ENCODE results near the gene MINDY4.
A peak's percentile ranks its signal among the peaks of the same experiment; 100 is the strongest.

The MINDY4 gene

DNA sequence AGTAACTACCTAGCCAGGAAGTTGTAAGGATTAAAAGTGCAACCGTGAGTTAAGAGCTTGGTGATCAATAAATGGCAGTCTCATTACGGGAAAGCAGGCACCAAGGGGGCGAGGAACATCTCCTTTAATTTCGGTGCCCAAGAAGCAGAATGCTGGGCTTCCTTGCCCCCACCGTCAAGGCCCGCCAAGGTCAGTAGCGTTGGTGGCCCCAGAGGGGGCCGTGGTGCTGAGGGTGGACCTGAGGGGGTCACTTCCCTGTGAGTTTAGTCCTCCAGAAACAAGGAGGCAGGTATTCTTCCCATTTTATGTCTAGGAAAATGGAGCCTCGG, 408 bp upstream of the MINDY4 start:
- TF ChIP-seq, protein P1, sequence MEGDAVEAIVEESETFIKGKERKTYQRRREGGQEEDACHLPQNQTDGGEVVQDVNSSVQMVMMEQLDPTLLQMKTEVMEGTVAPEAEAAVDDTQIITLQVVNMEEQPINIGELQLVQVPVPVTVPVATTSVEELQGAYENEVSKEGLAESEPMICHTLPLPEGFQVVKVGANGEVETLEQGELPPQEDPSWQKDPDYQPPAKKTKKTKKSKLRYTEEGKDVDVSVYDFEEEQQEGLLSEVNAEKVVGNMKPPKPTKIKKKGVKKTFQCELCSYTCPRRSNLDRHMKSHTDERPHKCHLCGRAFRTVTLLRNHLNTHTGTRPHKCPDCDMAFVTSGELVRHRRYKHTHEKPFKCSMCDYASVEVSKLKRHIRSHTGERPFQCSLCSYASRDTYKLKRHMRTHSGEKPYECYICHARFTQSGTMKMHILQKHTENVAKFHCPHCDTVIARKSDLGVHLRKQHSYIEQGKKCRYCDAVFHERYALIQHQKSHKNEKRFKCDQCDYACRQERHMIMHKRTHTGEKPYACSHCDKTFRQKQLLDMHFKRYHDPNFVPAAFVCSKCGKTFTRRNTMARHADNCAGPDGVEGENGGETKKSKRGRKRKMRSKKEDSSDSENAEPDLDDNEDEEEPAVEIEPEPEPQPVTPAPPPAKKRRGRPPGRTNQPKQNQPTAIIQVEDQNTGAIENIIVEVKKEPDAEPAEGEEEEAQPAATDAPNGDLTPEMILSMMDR (IDR thresholded peaks at IDR 0.05), result no peak
- H3K9me3 ChIP-seq, result no peaks in the 10 kb centered on the region
- no peak overlapping the region for H3K27ac ChIP-seq
- H3K36me3 ChIP-seq, result no peaks in the 10 kb centered on the region
- peak overlapping the region; percentile 60 to 67 for H3K4me3 ChIP-seq (ENCODE audit: low read depth in 1 of 2, low read length in 1 of 2)
- peaks cover 6 to 11% of the 10 kb centered on the region in 2 experiments for H3K4me1 ChIP-seq (ENCODE audit: control insufficient read depth in 1 of 2, insufficient read depth in 1 of 2, low read depth in 1 of 2, low read length in 1 of 2)
- peaks cover 6% of the 10 kb centered on the region for H3K27me3 ChIP-seq

DNA sequence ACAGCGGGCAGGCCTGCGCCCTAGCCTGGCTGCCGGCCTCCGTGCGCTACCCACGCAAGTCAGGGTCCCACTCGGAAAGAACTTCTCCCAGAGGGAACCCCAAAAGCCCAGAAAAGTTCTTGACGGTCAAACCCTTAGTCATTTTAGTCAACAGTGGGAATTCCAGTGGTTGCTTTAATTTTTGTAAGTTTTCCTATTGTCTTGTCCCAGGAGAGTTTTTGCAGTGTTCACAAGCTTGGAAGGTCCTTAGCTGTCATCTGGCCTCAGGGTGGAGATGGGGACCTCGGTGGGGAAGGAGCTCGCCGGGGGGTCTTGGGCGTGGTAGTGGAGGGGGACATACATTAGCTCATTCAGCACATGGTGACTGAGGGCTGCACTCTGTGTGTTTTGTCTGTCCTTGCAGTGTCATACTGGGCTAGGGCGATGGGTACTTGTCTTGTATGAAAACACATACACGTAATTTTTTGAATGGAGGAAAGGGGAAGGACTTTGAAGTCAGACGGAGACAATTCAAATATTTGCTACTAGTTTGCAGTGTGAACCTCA, 736 bp downstream of the MINDY4 start:
- Histone ChIP-seq H3K9me3 (no peaks in the 10 kb centered on the region), H3K27ac (no peak overlapping the region), H3K27me3 (peaks cover 6% of the 10 kb centered on the region), H3K4me3 (ENCODE audit: low read depth in 1 of 2, low read length in 1 of 2) (peak overlapping the region; percentile 60 to 67), H3K4me1 (ENCODE audit: control insufficient read depth in 1 of 2, insufficient read depth in 1 of 2, low read depth in 1 of 2, low read length in 1 of 2) (peaks cover 6 to 11% of the 10 kb centered on the region in 2 experiments), H3K36me3 (no peaks in the 10 kb centered on the region)
- TF ChIP-seq, protein P1 (IDR thresholded peaks at IDR 0.05), result no peak

DNA sequence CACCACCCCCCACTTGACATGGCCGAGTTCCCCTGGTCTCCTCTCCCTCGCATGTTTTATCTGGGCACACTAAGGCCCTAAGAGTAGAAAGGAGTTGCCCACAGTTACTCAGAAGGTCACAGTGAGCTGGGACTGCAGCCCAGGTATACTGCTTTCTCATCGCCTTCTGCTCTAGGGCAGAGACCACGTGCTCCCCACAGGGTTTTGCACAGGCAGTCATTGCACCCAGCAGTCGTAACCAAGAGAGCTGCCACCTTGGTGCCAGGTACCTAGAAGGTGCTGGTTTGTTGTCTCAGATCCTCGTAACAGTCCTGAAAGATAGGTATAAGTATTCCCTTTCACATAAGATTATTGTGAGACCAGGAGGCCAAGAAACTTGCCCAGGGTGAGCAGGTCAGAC, 1.8 kb downstream of the MINDY4 start:
- no peak overlapping the region for H3K4me3 ChIP-seq (ENCODE audit: low read depth in 1 of 2, low read length in 1 of 2)
- TF ChIP-seq, protein P1 (IDR thresholded peaks at IDR 0.05), result no peak
- peaks cover 6% of the 10 kb centered on the region for H3K27me3 ChIP-seq
- H3K9me3 ChIP-seq, result no peaks in the 10 kb centered on the region
- no peak overlapping the region for H3K27ac ChIP-seq
- H3K4me1 ChIP-seq (ENCODE audit: control insufficient read depth in 1 of 2, insufficient read depth in 1 of 2, low read depth in 1 of 2, low read length in 1 of 2), result peaks cover 6 to 11% of the 10 kb centered on the region in 2 experiments
- H3K36me3 ChIP-seq, result no peaks in the 10 kb centered on the region

DNA sequence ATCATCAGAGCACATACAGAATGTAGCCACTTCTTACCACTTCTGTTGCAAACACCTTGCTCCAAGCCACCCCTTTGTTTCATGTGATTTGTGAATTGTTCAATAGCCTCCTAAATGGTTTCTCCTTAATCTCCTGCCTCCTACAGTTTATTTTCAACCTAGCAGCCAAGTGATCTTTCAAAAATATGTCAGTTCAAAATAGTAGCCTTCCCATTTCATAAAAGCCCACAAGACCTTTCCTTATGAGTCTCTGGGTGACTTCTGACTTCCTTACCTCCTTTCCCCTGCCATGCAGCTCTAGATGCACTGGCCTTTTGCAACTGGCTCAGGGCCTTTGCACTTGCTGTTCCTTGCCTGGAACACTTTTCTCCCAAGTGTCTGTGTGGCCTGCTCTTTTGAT, 4.8 kb downstream of the MINDY4 start:
- Histone ChIP-seq H3K4me1 (ENCODE audit: control insufficient read depth in 1 of 2, insufficient read depth in 1 of 2, low read depth in 1 of 2, low read length in 1 of 2) (peaks cover 6 to 11% of the 10 kb centered on the region in 2 experiments), H3K4me3 (ENCODE audit: low read depth in 1 of 2, low read length in 1 of 2) (no peak overlapping the region), H3K27ac (no peak overlapping the region), H3K9me3 (no peaks in the 10 kb centered on the region), H3K27me3 (no peaks in the 10 kb centered on the region), H3K36me3 (no peaks in the 10 kb centered on the region)
- TF ChIP-seq, protein P1 (IDR thresholded peaks at IDR 0.05), result no peak

DNA sequence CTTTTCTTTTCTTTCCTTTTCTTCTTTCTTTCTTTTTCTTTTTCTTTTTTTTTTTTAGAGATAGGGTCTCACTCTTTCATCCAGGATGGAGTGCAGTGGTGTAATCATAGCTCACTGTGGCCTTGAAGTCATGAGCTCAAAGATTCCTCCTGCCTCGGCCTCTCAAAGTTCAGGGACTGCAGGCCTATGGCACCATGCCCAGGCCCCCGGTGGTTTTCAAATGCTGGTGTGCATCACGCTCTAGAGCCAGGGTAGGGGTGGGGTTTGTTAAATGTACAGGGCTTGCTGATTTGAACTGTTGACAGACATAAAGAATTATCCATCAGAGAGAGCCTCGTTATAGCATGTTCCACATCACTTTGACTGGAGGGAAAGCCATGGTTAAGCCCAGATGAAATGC, 5.8 kb downstream of the MINDY4 start:
- no peak overlapping the region for H3K27ac ChIP-seq
- H3K4me1 ChIP-seq (ENCODE audit: control insufficient read depth in 1 of 2, insufficient read depth in 1 of 2, low read depth in 1 of 2, low read length in 1 of 2), result peaks cover 3 to 4% of the 10 kb centered on the region in 2 experiments
- no peaks in the 10 kb centered on the region for H3K27me3 ChIP-seq
- H3K9me3 ChIP-seq, result no peaks in the 10 kb centered on the region
- no peak overlapping the region for H3K4me3 ChIP-seq (ENCODE audit: low read depth in 1 of 2, low read length in 1 of 2)
- TF ChIP-seq, protein P1 (IDR thresholded peaks at IDR 0.05), result no peak
- H3K36me3 ChIP-seq, result no peaks in the 10 kb centered on the region

Data from neutrophil (primary cell).